ENCODE data around the gene UTP4. TPM values are rescaled to one million over a fixed set of nuclear protein-coding genes. Genes with fewer than 3 reads are reported as not detected.
A peak's percentile ranks its signal among the peaks of the same experiment; 100 is the strongest.
"Not testable (repeated sequence)": the region's sequence is repeated elsewhere in the genome, so short reads cannot be mapped to it uniquely, and the experiment has no call there.

Gene UTP4
- total RNA-seq, 2 experiments from 2014 or later = 21.1 to 67.3 TPM

GRCh38 chr16:69131839-69132423, 518 bp upstream of the UTP4 start:
- Histone ChIP-seq H3K9me3 (ENCODE audit: low read length) (no peaks in the 10 kb centered on the region), H3K27ac (ENCODE audit: low read depth, low read length, poor library complexity, severe bottlenecking) (peak overlapping the region; percentile 77), H3K4me3 (ENCODE audit: low read depth, low read length, poor library complexity, severe bottlenecking) (peak overlapping the region; percentile 100), H3K4me2 (ENCODE audit: low read length) (peak overlapping the region; percentile 98), H3K79me2 (ENCODE audit: insufficient read depth, low read depth, low read length) (peaks cover 88% of the 10 kb centered on the region), H4K20me1 (ENCODE audit: insufficient read depth, low read length) (peaks cover 34% of the 10 kb centered on the region), H2AFZ (ENCODE audit: low read length) (peak overlapping the region; percentile 24; the same call in 1 of the 2 replicates), H3K9me2 (ENCODE audit: insufficient read depth, low read length) (no peaks in the 10 kb centered on the region), H3K4me1 (ENCODE audit: insufficient read depth, low read length, poor library complexity, severe bottlenecking) (peaks cover 27% of the 10 kb centered on the region), H3K36me3 (ENCODE audit: insufficient read depth, low read length) (peaks cover 67% of the 10 kb centered on the region)
- ChIA-PET POLR2A (interaction anchor here (0.5 to 1.9 kb wide), 6 partner anchors 9 to 1385 kb away, joined by 3 to 16 read pairs (median 4); no protein-coding TSS in a partner anchor), CTCF (ENCODE audit: unreplicated experiment) (interaction anchor here (0.6 to 1.0 kb wide), 2 partner anchors 14 to 251 kb away, joined by 3 to 5 read pairs; no protein-coding TSS in a partner anchor)
- no TSS peak for BruUV-seq (replicated peaks)
- no peak for TF ChIP-seq EZH2phosphoT487 (IDR thresholded peaks at IDR 0.05; ENCODE audit: borderline replicate concordance, low read depth, low read length)
- intact Hi-C loops (cut with micrococcal nuclease; ENCODE audit: unreplicated experiment) = loop anchor here (1.0 to 10.0 kb wide), 4 partner anchors 54 to 597 kb away; partner anchors contain the start of genes TANGO6, TERF2 and ZFP90
- DNase-seq (ENCODE audit: low spot score) = peak; percentile 76

- H3K79me2 ChIP-seq (ENCODE audit: insufficient read depth, low read depth, low read length) = peaks cover 85% of the 10 kb centered on the region
- H2AFZ ChIP-seq (ENCODE audit: low read length) = peak overlapping the region; percentile 75; the same call in 1 of the 2 replicates
- H3K9me2 ChIP-seq (ENCODE audit: insufficient read depth, low read length) = no peaks in the 10 kb centered on the region
- no peak for TF ChIP-seq CTCF (conservative IDR thresholded peaks at IDR 0.05; ENCODE audit: low read length)
- no peak for TF ChIP-seq EZH2phosphoT487 (IDR thresholded peaks at IDR 0.05; ENCODE audit: borderline replicate concordance, low read depth, low read length)
- no peak for DNase-seq (ENCODE audit: low spot score)
- no peaks in the 10 kb centered on the region for H3K9me3 ChIP-seq (ENCODE audit: low read length)
- peaks cover 27% of the 10 kb centered on the region for H3K4me1 ChIP-seq (ENCODE audit: insufficient read depth, low read length, poor library complexity, severe bottlenecking)
- peaks cover 37% of the 10 kb centered on the region for H4K20me1 ChIP-seq (ENCODE audit: insufficient read depth, low read length)
- peak overlapping the region; percentile 92 for H3K4me2 ChIP-seq (ENCODE audit: low read length)
- ChIA-PET CTCF (ENCODE audit: unreplicated experiment) (interaction anchor here (0.6 to 1.0 kb wide), 6 partner anchors 43 to 642 kb away, joined by 3 to 4 read pairs (median 3); partner anchors contain the start of gene SNTB2), POLR2A (interaction anchor here (0.5 to 1.9 kb wide), 17 partner anchors 11 to 649 kb away, joined by 3 to 16 read pairs (median 3); no protein-coding TSS in a partner anchor)
- peaks cover 72% of the 10 kb centered on the region for H3K36me3 ChIP-seq (ENCODE audit: insufficient read depth, low read length)
- no TSS peak for BruUV-seq (replicated peaks)
- peak overlapping the region; percentile 59 for H3K27ac ChIP-seq (ENCODE audit: low read depth, low read length, poor library complexity, severe bottlenecking)
- intact Hi-C loops (cut with micrococcal nuclease; ENCODE audit: unreplicated experiment) = loop anchor here (5.0 to 10.0 kb wide), 2 partner anchors 254 to 599 kb away; partner anchors contain the start of genes TERF2 and ZFP90
- peak overlapping the region; percentile 100 for H3K4me3 ChIP-seq (ENCODE audit: low read depth, low read length, poor library complexity, severe bottlenecking)
These were observed 1.0 kb downstream of the UTP4 start for GRCh38 chr16:69133373-69133954.

- H3K4me2 ChIP-seq (ENCODE audit: low read length) = no peak overlapping the region
- no peak overlapping the region for H2AFZ ChIP-seq (ENCODE audit: low read length)
- TF ChIP-seq CTCF (conservative IDR thresholded peaks at IDR 0.05; ENCODE audit: low read length) = no peak
- no peak for TF ChIP-seq EZH2phosphoT487 (IDR thresholded peaks at IDR 0.05; ENCODE audit: borderline replicate concordance, low read depth, low read length)
- H3K36me3 ChIP-seq (ENCODE audit: insufficient read depth, low read length) = peaks cover 89% of the 10 kb centered on the region
- no TSS peak for BruUV-seq (replicated peaks)
- no peak for DNase-seq (ENCODE audit: low spot score)
- intact Hi-C loops (cut with micrococcal nuclease; ENCODE audit: unreplicated experiment) = loop anchor here (10.0 kb wide), 1 partner anchor 604 kb away; the partner anchor contains the start of gene ZFP90
- peaks cover 25% of the 10 kb centered on the region for H4K20me1 ChIP-seq (ENCODE audit: insufficient read depth, low read length)
- no peaks in the 10 kb centered on the region for H3K9me2 ChIP-seq (ENCODE audit: insufficient read depth, low read length)
- peaks cover 11% of the 10 kb centered on the region for H3K4me1 ChIP-seq (ENCODE audit: insufficient read depth, low read length, poor library complexity, severe bottlenecking)
- H3K4me3 ChIP-seq (ENCODE audit: low read depth, low read length, poor library complexity, severe bottlenecking) = no peak overlapping the region
- H3K9me3 ChIP-seq (ENCODE audit: low read length) = no peaks in the 10 kb centered on the region
- POLR2A ChIA-PET = no interaction called here
- CTCF ChIA-PET (ENCODE audit: unreplicated experiment) = no interaction called here
- peaks cover 43% of the 10 kb centered on the region for H3K79me2 ChIP-seq (ENCODE audit: insufficient read depth, low read depth, low read length)
- H3K27ac ChIP-seq (ENCODE audit: low read depth, low read length, poor library complexity, severe bottlenecking) = no peak overlapping the region
These were observed 6.2 kb downstream of the UTP4 start for GRCh38 chr16:69138608-69139007.

GRCh38 chr16:69139464-69139863, 7.0 kb downstream of the UTP4 start:
- H3K36me3 ChIP-seq (ENCODE audit: insufficient read depth, low read length) = peaks cover 92% of the 10 kb centered on the region
- H3K4me1 ChIP-seq (ENCODE audit: insufficient read depth, low read length, poor library complexity, severe bottlenecking); CTCF ChIA-PET (ENCODE audit: unreplicated experiment); H3K4me2 ChIP-seq (ENCODE audit: low read length); DNase-seq (ENCODE audit: low spot score); H3K4me3 ChIP-seq (ENCODE audit: low read depth, low read length, poor library complexity, severe bottlenecking); H3K9me3 ChIP-seq (ENCODE audit: low read length); H3K27ac ChIP-seq (ENCODE audit: low read depth, low read length, poor library complexity, severe bottlenecking); H3K9me2 ChIP-seq (ENCODE audit: insufficient read depth, low read length); H2AFZ ChIP-seq (ENCODE audit: low read length); BruUV-seq (replicated peaks): not testable (repeated sequence)
- intact Hi-C loops (cut with micrococcal nuclease; ENCODE audit: unreplicated experiment) = loop anchor here (10.0 kb wide), 1 partner anchor 605 kb away; the partner anchor contains the start of gene ZFP90
- H4K20me1 ChIP-seq (ENCODE audit: insufficient read depth, low read length) = peaks cover 17% of the 10 kb centered on the region; the same call in 1 of the 2 replicates
- POLR2A ChIA-PET = interaction anchor here (0.6 kb wide), 1 partner anchor 1263 kb away, joined by 4 read pairs; no protein-coding TSS in a partner anchor
- H3K79me2 ChIP-seq (ENCODE audit: insufficient read depth, low read depth, low read length) = peaks cover 35% of the 10 kb centered on the region

All from OCI-LY7 (cell line).